ENCODE data around the gene PRDM16.

- TF ChIP-seq CTCF (conservative IDR thresholded peaks at IDR 0.05 in 1 of 2, IDR thresholded peaks at IDR 0.05 in 1 of 2; ENCODE audit: extremely low read depth in 1 of 2, insufficient read depth in 1 of 2, low read depth in 1 of 2, low read length in 2 of 2) (no peak), EZH2 (IDR thresholded peaks at IDR 0.05; ENCODE audit: borderline replicate concordance, low read length) (no peak)
These were observed 241.9 kb downstream of the PRDM16 start for GRCh38 chr1:3310718-3311400.
